ENCODE measurements around the gene TLK2. TPM values are rescaled to one million over a fixed set of nuclear protein-coding genes. Genes with fewer than 3 reads are reported as not detected.
A peak's percentile ranks its signal among the peaks of the same experiment; 100 is the strongest.

The TLK2 gene
- total RNA-seq, 2 experiments from 2014 or later, result 27.1 to 29.5 TPM

DNA sequence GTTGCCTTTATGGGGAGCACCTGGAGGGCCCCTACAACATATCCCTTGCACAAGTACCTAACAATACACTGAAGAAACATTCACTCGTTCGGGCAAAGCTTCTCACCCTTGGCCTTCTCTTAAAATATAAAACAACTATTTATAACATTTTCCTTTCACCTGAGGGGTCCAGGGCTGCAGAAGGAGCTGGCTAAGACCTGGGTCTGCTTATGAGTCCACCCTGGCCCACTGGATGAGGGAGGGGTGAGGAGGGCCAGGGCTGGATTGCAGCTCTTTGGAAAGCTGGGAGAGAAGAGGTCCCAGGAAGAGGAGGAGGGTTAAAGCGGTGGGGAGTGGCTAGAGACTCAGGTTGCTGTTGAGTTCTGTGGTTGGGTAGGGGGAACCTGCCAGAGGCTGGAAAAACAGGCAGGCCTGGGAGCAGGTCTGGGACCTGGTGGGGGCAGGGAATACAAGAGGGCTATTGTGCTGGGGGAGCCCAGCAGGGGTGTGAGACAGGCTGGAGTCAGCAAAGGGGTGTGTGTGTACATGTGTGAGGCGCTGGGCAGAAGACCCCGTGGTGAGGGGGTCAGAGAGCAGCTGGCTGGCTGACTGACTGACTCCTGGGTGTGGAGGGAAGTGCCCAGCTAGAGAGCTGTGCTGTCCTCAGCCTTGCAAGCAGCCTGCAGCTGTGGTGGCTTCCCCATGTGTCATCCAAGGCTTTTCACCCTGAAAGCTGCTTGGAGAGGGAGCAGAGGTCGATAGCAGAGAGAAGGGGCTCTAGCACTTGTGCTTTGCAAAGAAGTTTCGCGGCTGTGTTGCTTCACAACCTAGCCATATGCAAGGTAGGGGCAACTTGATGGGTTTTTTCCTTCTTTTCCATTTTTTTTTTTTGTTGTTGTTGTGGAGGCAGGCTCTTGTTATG is 138.6 kb downstream of the TLK2 start:
- Mint-ChIP-seq H3K27me3 (ENCODE audit: low read depth) (no peaks in the 10 kb centered on the region), H3K27ac (no peak overlapping the region), H3K36me3 (ENCODE audit: low read depth) (peaks cover 5% of the 10 kb centered on the region), H3K4me3 (no peak overlapping the region), H3K9me3 (no peaks in the 10 kb centered on the region), H3K4me1 (ENCODE audit: low read depth) (no peaks in the 10 kb centered on the region)
- CTCF ChIA-PET, result no interaction called here
- intact Hi-C loops (cut with micrococcal nuclease), result no loop called here
- no peak for DNase-seq

DNA sequence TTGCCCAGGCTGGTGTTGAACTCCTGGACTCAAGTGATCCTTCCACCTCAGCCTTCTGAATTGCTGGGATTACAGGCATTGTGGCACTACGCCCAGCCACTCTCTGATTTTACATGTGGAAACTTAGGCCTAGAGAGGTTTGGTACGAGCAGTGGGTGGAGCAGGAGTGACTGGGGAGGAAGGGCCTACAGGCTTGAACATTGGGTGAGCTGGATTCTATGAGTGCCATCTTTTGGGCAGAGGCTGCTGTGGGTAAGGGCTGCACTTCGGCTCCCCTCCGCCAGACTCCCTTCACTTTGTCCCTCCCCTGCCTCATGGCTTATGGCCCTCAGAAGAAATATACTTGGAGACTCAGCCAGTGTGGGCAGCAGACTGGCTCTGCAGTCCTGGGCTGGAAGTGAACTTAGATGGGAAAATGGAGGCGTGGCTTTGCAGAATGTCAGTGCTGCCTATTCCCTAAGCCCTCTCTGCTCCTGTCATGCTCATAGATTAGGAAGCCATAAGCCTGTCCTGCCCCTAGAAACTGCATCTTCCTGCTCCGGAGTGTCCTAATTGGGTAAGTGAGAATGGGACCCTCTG is 139.4 kb downstream of the TLK2 start:
- Mint-ChIP-seq H3K27ac (no peak overlapping the region), H3K4me1 (ENCODE audit: low read depth) (no peaks in the 10 kb centered on the region), H3K4me3 (no peak overlapping the region), H3K9me3 (no peaks in the 10 kb centered on the region), H3K27me3 (ENCODE audit: low read depth) (no peaks in the 10 kb centered on the region), H3K36me3 (ENCODE audit: low read depth) (peaks cover 5% of the 10 kb centered on the region)
- DNase-seq, result no peak
- intact Hi-C loops (cut with micrococcal nuclease), result no loop called here
- CTCF ChIA-PET, result no interaction called here

DNA sequence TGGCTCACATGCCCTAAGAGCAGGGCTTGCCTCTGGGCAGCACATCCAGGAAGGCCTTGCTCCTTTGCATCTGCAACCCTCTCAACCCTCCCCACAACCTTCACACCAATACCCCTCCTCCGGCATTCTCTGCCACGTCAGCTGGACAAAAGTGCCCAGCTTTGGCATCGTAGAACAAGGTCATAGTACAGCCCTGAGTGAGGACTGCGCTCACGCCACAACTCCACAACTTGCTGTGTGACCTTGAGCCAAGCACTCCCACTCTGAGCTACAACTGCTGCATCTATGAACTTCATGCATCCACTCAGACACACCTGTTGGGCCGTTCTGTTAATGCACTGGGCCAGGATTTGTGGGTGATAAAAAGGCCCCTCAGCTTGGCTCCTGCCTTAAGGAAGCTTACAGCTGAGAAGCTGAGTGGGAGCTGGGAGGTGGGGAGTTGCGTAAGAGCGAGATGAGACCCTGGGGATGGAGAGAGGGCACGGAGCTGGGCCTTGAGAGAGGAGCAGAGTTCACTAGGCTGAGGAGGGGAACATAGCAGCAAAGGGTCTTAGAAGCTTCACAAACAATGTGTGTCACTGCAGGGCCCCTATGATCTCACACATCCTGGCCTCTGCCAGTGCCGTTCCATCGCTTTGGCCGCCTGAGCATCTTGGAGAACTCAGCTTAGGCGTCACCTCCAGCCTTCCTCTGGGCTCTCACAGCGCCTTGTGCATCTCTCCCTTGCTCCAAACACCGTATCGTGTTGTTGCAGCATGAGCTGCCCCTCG is 140.2 kb downstream of the TLK2 start:
- intact Hi-C loops (cut with micrococcal nuclease), result no loop called here
- Mint-ChIP-seq H3K27ac (no peak overlapping the region), H3K9me3 (no peaks in the 10 kb centered on the region), H3K4me1 (ENCODE audit: low read depth) (no peaks in the 10 kb centered on the region), H3K4me3 (no peak overlapping the region), H3K27me3 (ENCODE audit: low read depth) (no peaks in the 10 kb centered on the region), H3K36me3 (ENCODE audit: low read depth) (peaks cover 5% of the 10 kb centered on the region)
- DNase-seq, result no peak
- CTCF ChIA-PET, result interaction anchor here (0.6 kb wide), 1 partner anchor 23 kb away, joined by 3 read pairs; no protein-coding TSS in a partner anchor

DNA sequence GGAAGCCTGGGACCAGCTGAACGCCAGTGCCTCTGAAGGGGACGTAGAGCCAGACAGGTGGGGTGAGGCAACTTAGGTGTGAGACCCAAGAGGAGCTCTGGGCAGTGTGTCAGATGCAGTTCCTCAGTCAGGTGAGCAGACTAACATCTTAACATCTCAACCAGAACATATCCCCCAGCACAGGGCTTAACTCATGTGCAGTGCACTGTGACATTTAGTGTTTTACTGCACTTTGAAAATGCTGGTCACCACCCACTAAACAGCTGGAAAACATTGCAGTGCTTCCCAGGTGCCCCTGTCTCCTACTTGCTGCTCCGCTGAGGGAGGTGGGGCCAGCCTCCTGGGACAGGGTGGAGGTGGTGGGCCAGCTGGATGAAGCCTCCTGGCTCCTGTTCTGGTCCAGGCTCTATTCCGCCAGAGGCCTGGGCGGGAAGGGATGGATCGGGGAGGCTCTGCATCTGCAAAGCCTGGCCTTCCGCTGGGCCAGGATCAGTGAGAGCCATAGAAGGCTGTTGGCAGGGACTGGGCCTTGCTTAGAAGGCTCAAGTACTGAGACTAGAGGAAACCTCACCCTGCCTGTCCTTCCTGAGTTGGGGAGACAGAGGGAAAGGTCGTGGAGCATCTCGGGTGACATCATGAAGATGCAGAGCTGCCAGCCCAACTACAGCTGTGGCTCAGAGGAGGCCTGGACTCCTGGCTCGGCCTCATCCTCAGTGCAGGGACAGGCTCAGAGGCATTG is 141.0 kb downstream of the TLK2 start:
- intact Hi-C loops (cut with micrococcal nuclease), result no loop called here
- CTCF ChIA-PET, result interaction anchor here (0.5 to 0.6 kb wide), 2 partner anchors 22 to 480 kb away, joined by 3 to 4 read pairs; no protein-coding TSS in a partner anchor
- Mint-ChIP-seq H3K9me3 (no peaks in the 10 kb centered on the region), H3K27me3 (ENCODE audit: low read depth) (no peaks in the 10 kb centered on the region), H3K4me3 (no peak overlapping the region), H3K4me1 (ENCODE audit: low read depth) (no peaks in the 10 kb centered on the region), H3K36me3 (ENCODE audit: low read depth) (peaks cover 5% of the 10 kb centered on the region), H3K27ac (no peak overlapping the region)
- DNase-seq, result no peak

DNA sequence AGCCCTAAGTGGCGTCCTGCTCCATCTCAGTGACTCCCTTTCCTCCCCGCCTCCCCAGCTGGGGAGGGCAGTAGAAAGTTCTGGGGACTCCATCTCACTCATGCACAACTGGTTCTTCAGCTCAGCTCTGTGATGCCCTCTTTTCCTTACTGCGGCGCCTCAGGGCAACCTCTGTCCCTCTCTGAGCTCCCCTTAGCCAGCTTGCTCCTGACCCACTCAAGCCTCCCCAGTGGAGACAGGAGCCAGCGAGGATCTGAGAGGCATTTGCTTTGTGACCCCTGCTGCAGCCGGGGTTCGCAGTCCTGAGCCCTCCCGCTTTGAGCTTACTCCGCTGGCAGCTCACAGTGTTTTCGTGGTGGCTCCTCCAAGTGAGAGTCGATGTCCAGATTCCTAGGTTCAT is 142.6 kb downstream of the TLK2 start:
- Mint-ChIP-seq H3K4me1 (ENCODE audit: low read depth) (no peaks in the 10 kb centered on the region), H3K9me3 (no peaks in the 10 kb centered on the region), H3K36me3 (ENCODE audit: low read depth) (peaks cover 1% of the 10 kb centered on the region), H3K27me3 (ENCODE audit: low read depth) (no peaks in the 10 kb centered on the region), H3K27ac (no peak overlapping the region), H3K4me3 (no peak overlapping the region)
- CTCF ChIA-PET, result no interaction called here
- intact Hi-C loops (cut with micrococcal nuclease), result no loop called here
- no peak for DNase-seq

DNA sequence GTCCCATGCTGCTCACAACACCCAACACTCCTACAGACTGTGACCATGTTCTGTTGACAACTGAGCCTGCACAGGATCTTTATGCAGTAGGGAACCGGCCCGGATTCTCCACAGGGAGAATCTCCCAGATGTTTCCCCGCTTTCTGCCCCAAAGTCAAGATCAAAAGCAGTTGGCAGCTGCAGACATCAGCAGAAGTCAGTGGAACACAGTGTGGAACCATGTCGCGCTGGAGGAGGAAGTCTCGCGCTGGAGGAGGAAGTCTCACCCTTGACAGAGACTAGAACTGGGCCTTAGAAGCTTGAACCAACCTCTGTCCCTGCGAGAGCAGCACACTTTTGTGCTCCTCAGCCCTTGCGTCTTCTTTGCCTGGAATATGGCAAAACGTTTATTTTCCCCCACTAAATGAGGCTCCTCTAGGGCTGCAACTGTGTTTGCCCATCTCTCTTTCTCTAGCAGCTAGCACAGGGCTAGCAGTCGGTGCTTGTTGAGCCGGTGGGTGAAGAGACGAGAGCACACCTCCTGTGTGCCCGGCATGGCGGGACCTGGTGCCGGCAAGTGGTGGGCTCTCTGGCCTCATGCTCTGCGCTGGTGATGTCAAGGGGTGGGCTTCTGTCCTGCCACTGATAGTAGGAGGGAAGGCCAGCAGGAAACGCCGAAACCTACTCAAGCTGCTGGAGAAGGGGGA is 146.7 kb downstream of the TLK2 start:
- Mint-ChIP-seq H3K4me1 (ENCODE audit: low read depth) (peaks cover 5% of the 10 kb centered on the region), H3K27me3 (ENCODE audit: low read depth) (peaks cover 15% of the 10 kb centered on the region), H3K9me3 (no peaks in the 10 kb centered on the region), H3K36me3 (ENCODE audit: low read depth) (peaks cover 1% of the 10 kb centered on the region), H3K27ac (no peak overlapping the region), H3K4me3 (no peak overlapping the region)
- intact Hi-C loops (cut with micrococcal nuclease), result no loop called here
- CTCF ChIA-PET, result no interaction called here
- DNase-seq, result no peak

GRCh38 chr17:62625870-62626200 is 147.2 kb downstream of the TLK2 start:
- H3K27ac Mint-ChIP-seq, result no peak overlapping the region
- peaks cover 17% of the 10 kb centered on the region for H3K27me3 Mint-ChIP-seq (ENCODE audit: low read depth)
- H3K4me3 Mint-ChIP-seq, result no peak overlapping the region
- peaks cover 1% of the 10 kb centered on the region for H3K36me3 Mint-ChIP-seq (ENCODE audit: low read depth)
- intact Hi-C loops (cut with micrococcal nuclease), result no loop called here
- H3K9me3 Mint-ChIP-seq, result no peaks in the 10 kb centered on the region
- CTCF ChIA-PET, result no interaction called here
- H3K4me1 Mint-ChIP-seq (ENCODE audit: low read depth), result peaks cover 5% of the 10 kb centered on the region
- no peak for DNase-seq

GRCh38 chr17:62626719-62627218 is 148.1 kb downstream of the TLK2 start:
- Mint-ChIP-seq H3K36me3 (ENCODE audit: low read depth) (peaks cover 1% of the 10 kb centered on the region), H3K4me1 (ENCODE audit: low read depth) (peaks cover 5% of the 10 kb centered on the region), H3K27ac (no peak overlapping the region), H3K4me3 (peak overlapping the region; percentile 72), H3K27me3 (ENCODE audit: low read depth) (peaks cover 17% of the 10 kb centered on the region), H3K9me3 (no peaks in the 10 kb centered on the region)
- CTCF ChIA-PET, result no interaction called here
- intact Hi-C loops (cut with micrococcal nuclease), result no loop called here
- no peak for DNase-seq

GRCh38 chr17:62627219-62627903 is 148.7 kb downstream of the TLK2 start, which contains the start of gene MRC2:
TSS of gene MRC2 (plus strand) at chr17:62627670. CDS start at chr17:62627803, 133 bp downstream.
- H3K9me3 Mint-ChIP-seq, result no peaks in the 10 kb centered on the region
- intact Hi-C loops (cut with micrococcal nuclease), result no loop called here
- H3K27me3 Mint-ChIP-seq (ENCODE audit: low read depth), result peaks cover 20% of the 10 kb centered on the region
- peak; percentile 50 for DNase-seq
- H3K4me3 Mint-ChIP-seq, result peak within 1 kb of the TSS; percentile 84
- H3K27ac Mint-ChIP-seq, result no peak within 1 kb of the TSS
- H3K36me3 Mint-ChIP-seq (ENCODE audit: low read depth), result peaks cover 1% of the 10 kb centered on the region
- CTCF ChIA-PET, result no interaction called here
- peaks cover 5% of the 10 kb centered on the region for H3K4me1 Mint-ChIP-seq (ENCODE audit: low read depth)

DNA sequence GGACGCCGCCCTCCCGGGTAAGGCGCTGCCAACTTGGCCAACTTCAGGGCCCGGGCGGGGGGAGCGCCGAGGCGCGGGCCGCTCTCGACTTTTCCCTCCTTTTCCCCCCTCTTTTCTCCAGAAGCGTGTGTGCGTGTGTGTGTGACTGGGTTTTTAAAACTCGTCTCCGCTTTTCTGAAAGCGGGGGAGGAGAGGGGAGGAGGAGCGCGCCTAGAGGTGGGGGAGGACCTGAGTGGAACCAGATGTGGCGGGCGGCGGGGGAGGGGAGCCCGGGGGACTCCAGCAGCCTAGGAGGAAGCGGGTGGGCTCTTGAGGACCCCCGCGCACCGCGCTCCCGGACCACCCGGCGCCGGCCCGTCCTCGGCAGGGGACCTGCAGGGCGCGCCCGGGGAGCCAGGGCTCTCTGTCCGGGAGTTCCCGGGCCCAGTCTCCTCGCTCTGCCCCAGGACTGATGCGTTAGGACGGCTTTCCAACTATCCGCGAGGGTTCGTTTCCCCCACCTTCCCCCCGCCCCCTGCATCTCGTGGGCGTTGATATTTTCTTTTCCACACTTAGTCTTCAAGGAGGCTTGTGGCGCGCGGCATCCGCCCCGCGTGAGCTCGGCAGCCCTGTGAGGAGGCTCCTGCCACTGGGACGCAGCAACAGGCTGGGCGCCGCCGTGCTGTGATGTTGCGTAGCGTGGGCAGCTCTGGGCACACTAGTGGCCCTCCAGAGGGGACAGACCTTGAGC is 149.4 kb downstream of the TLK2 start:
- Mint-ChIP-seq H3K36me3 (ENCODE audit: low read depth) (no peaks in the 10 kb centered on the region), H3K4me3 (peak overlapping the region; percentile 84), H3K27ac (no peak overlapping the region), H3K9me3 (no peaks in the 10 kb centered on the region), H3K27me3 (ENCODE audit: low read depth) (peaks cover 21% of the 10 kb centered on the region), H3K4me1 (ENCODE audit: low read depth) (peaks cover 5% of the 10 kb centered on the region)
- DNase-seq, result peak; percentile 57
- intact Hi-C loops (cut with micrococcal nuclease), result loop anchor here (1.0 kb wide), 1 partner anchor 25 kb away; no protein-coding TSS in a partner anchor
- CTCF ChIA-PET, result no interaction called here

Data from activated naive CD4-positive, alpha-beta T cell treated with anti-CD3 and anti-CD28 coated beads for 36 hours (primary cell).